SK-N-SH (cell line): ENCODE results near the gene HP. TPM values are rescaled to one million over a fixed set of nuclear protein-coding genes. Genes with fewer than 3 reads are reported as not detected.

Experiments
- CTCF ChIA-PET: fragments of 300-600, 350-600 bp; formaldehyde crosslinking; extraction: SDS; loops from one replicate; lab custom pipeline; 2021; lab: Yijun Ruan, JAX
- POLR2A ChIA-PET: fragments of 350-600 bp; sonication (Branson Sonifier 250); formaldehyde crosslinking; extraction: SDS; loops from one replicate; lab custom pipeline; 2020; ENCODE audit warnings: antibody characterized with exemption, inconsistent platforms; lab: Yijun Ruan, JAX
- DNase-seq: peaks from one replicate; pipeline ENCODE4 v3.0.0; 2012
- H2AFZ ChIP-seq: fragments of 200-600 bp; sonication (generic); 2 replicates; pipeline ENCODE4 v1.8.1; 2016; ENCODE audit warnings: antibody characterized with exemption, mild to moderate bottlenecking, low read depth
- H3F3A ChIP-seq: fragments of 200-600 bp; sonication (generic); replicated peaks from 2 replicates; pipeline ENCODE3; 2016; ENCODE audit warnings: antibody characterized with exemption, mild to moderate bottlenecking; ENCODE audit not compliant: insufficient read depth
- H3K27ac ChIP-seq, 2 experiments: fragments of 200-500 bp in 1 of 2; fragments of 200-600 bp in 1 of 2; sonication (Bioruptor generic) in 1 of 2; sonication (generic), shearing (Covaris generic) in 1 of 2; 2 replicates each; pipeline versions ENCODE4 v1.5.1 to v1.6.1; 2014 to 2016; ENCODE audit warnings: low read depth in 2 of 2, inconsistent platforms in 1 of 2, low read length in 1 of 2, mild to moderate bottlenecking in 1 of 2, mixed read lengths in 1 of 2
- H3K27me3 ChIP-seq: fragments of 200-600 bp; sonication (generic), shearing (Covaris generic); 2 replicates; pipeline ENCODE4 v1.6.1; 2016; ENCODE audit warnings: mixed run types; ENCODE audit not compliant: insufficient read depth
- H3K36me3 ChIP-seq, 2 experiments: fragments of 200-500 bp in 1 of 2; fragments of 200-600 bp in 1 of 2; sonication (Bioruptor generic) in 1 of 2; sonication (generic) in 1 of 2; replicated peaks in 1 of 2; 2 replicates each; pipeline versions ENCODE3 to v1.5.1; 2014 to 2016; ENCODE audit warnings: low read length in 1 of 2, mild to moderate bottlenecking in 1 of 2; ENCODE audit not compliant: insufficient read depth in 2 of 2, control insufficient read depth in 1 of 2
- H3K4me1 ChIP-seq, 2 experiments: fragments of 200-500 bp in 1 of 2; fragments of 200-600 bp in 1 of 2; sonication (Bioruptor generic) in 1 of 2; sonication (generic), shearing (Covaris generic) in 1 of 2; 2 replicates each; pipeline versions ENCODE4 v1.5.1 to v1.6.1; 2014 to 2016; ENCODE audit warnings: low read depth in 1 of 2, low read length in 1 of 2, mixed run types in 1 of 2; ENCODE audit not compliant: insufficient read depth in 2 of 2, control insufficient read depth in 1 of 2
- H3K4me2 ChIP-seq: fragments of 200-600 bp; sonication (generic), shearing (Covaris generic); 2 replicates; pipeline ENCODE4 v1.6.1; 2017; ENCODE audit warnings: mixed run types
- H3K4me3 ChIP-seq, 2 experiments: fragments of 200-500 bp in 1 of 2; fragments of 200-600 bp in 1 of 2; sonication (Bioruptor generic) in 1 of 2; sonication (generic), shearing (Covaris generic) in 1 of 2; 2 replicates each; pipeline versions ENCODE4 v1.5.1 to v1.8.1; 2014 to 2016; ENCODE audit warnings: low read depth in 2 of 2, inconsistent platforms in 1 of 2, low read length in 1 of 2, mild to moderate bottlenecking in 1 of 2, mixed read lengths in 1 of 2, moderate library complexity in 1 of 2
- H3K79me2 ChIP-seq: fragments of 200-600 bp; sonication (generic); 2 replicates; pipeline ENCODE4 v1.8.1; 2017; ENCODE audit warnings: mild to moderate bottlenecking; ENCODE audit not compliant: insufficient read depth
- H3K9ac ChIP-seq: fragments of 200-600 bp; sonication (generic); 2 replicates; pipeline ENCODE4 v1.6.1; 2017; ENCODE audit warnings: mixed run types
- H3K9me2 ChIP-seq: fragments of 200-600 bp; sonication (generic); 2 replicates; pipeline ENCODE4 v1.6.1; 2017; ENCODE audit warnings: mixed run types
- H3K9me3 ChIP-seq: fragments of 200-600 bp; sonication (generic); 2 replicates; pipeline ENCODE4 v1.6.1; 2017; ENCODE audit warnings: mixed run types, mild to moderate bottlenecking, moderate library complexity
- H4K20me1 ChIP-seq: fragments of 200-600 bp; sonication (generic); 2 replicates; pipeline ENCODE4 v1.6.1; 2017; ENCODE audit warnings: mild to moderate bottlenecking, mixed run types; ENCODE audit not compliant: insufficient read depth
- CHD2 ChIP-seq: fragments of 150-350 bp; IDR thresholded peaks from 2 replicates; pipeline ENCODE4 v1.6.1; 2018; ENCODE audit warnings: low read length; ENCODE audit not compliant: partially characterized antibody
- ELF1 ChIP-seq: IDR thresholded peaks from 2 replicates; pipeline ENCODE4 v1.4.0; 2012
- EP300 ChIP-seq, 2 experiments: IDR thresholded peaks; 2 replicates each; pipeline versions ENCODE4 v1.4.0 to v1.6.1; 2012; ENCODE audit warnings: borderline replicate concordance in 1 of 2, low read depth in 1 of 2, low read length in 1 of 2
- FOXM1 ChIP-seq: IDR thresholded peaks from 2 replicates; pipeline ENCODE4 v1.4.0; 2012; ENCODE audit warnings: low read depth, mild to moderate bottlenecking
- GABPA ChIP-seq: IDR thresholded peaks from 2 replicates; pipeline ENCODE4 v1.4.0; 2012; ENCODE audit warnings: low read depth, mild to moderate bottlenecking
- JUND ChIP-seq: IDR thresholded peaks from 2 replicates; pipeline ENCODE4 v1.4.0; 2012
- MXI1 ChIP-seq: IDR thresholded peaks from 2 replicates; pipeline ENCODE4 v1.6.1; 2012; ENCODE audit warnings: mild to moderate bottlenecking, low read depth, low read length, improper control_type of control experiment
- NFIC ChIP-seq: IDR thresholded peaks from 2 replicates; pipeline ENCODE4 v1.4.0; 2012; ENCODE audit warnings: borderline replicate concordance
- POLR2AphosphoS5 ChIP-seq: IDR thresholded peaks from 2 replicates; pipeline ENCODE4 v1.6.1; 2012; ENCODE audit warnings: low read depth, low read length
- RAD21 ChIP-seq: IDR thresholded peaks from 2 replicates; pipeline ENCODE4 v1.6.1; 2012; ENCODE audit warnings: mild to moderate bottlenecking, low read length
- SMC3 ChIP-seq: IDR thresholded peaks from 2 replicates; pipeline ENCODE4 v1.6.1; 2012; ENCODE audit warnings: low read depth, low read length, improper control_type of control experiment
- TCF12 ChIP-seq: IDR thresholded peaks from 2 replicates; pipeline ENCODE4 v1.4.0; 2012
- TEAD4 ChIP-seq: IDR thresholded peaks from 2 replicates; pipeline ENCODE4 v1.4.0; 2012; ENCODE audit warnings: mild to moderate bottlenecking, borderline replicate concordance; ENCODE audit not compliant: insufficient read depth
- WGBS: methylation state at CpG from one replicate; pipeline ENCODE4 v1.1.6; 2017; ENCODE audit warnings: low lambda C conversion rate; 5-methylcytosine and 5-hydroxymethylcytosine counted together
- polyA plus RNA-seq, 3 experiments: library from polyadenylated mRNA; depleted of rRNA; stranded (reverse); fragments of >200 nt; gene quantifications; 2 replicates each; pipeline ENCODE4 v1.2.3, GENCODE V29; 2012
- TF ChIP-seq, protein P1 (sequence below): IDR thresholded peaks from 2 replicates; pipeline ENCODE4; 2012
- TF ChIP-seq, protein P2 (sequence below): IDR thresholded peaks from 2 replicates; pipeline ENCODE4 v1.6.1; 2012; ENCODE audit warnings: mild to moderate bottlenecking, low read depth, low read length, moderate library complexity
- TF ChIP-seq, protein P3 (sequence below): fragments of 150-350 bp; IDR thresholded peaks from 2 replicates; pipeline ENCODE4 v1.6.1; 2016; ENCODE audit warnings: mild to moderate bottlenecking, low read depth, low read length
- TF ChIP-seq, protein P4 (sequence below): IDR thresholded peaks from 2 replicates; pipeline ENCODE4 v1.4.0; 2012; ENCODE audit warnings: low read depth, borderline replicate concordance

Gene HP
- polyA plus RNA-seq, 1 of the 3 experiments (the other 2 are of a cell fraction), result not detected

DNA sequence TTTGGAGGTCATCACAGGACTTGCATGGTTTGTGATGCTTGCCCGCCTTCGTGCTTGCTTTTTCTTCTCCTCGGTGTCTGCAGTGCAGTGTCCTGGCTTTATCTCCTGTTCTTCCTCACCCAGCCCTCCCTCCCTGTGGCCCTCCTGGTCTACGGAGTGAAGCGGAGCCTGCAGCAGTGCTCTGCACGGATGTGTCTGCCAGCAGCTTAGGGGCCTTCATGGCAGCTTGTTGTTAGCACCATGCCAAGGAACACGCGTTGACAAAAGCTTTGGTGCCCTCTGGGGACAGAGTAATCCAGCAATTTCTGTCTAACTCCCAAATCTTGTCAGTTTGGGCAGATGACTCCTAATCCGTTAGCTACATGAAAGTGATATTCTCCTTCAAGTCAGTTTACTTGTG, 35.8 kb upstream of the HP start:
- Histone ChIP-seq H3K9ac (no peak overlapping the region), H3K9me3 (no peaks in the 10 kb centered on the region), H3K27ac (no peak overlapping the region), H3K9me2 (no peaks in the 10 kb centered on the region), H3K4me1 (no peaks in the 10 kb centered on the region; a peak in 1 of 4 replicates), H3F3A (no peaks in the 10 kb centered on the region), H3K36me3 (peaks cover 3 to 41% of the 10 kb centered on the region in 2 experiments), H4K20me1 (no peaks in the 10 kb centered on the region), H3K4me2 (no peak overlapping the region), H3K79me2 (no peaks in the 10 kb centered on the region), H3K27me3 (no peaks in the 10 kb centered on the region), H2AFZ (no peak overlapping the region), H3K4me3 (no peak overlapping the region)
- WGBS, result 95% methylated on average over 9 of the region's 9 CpGs
- TF ChIP-seq RAD21 (no peak), POLR2AphosphoS5 (no peak), JUND (no peak), TCF12 (no peak), NFIC (no peak), FOXM1 (no peak), EP300 (IDR thresholded peaks at IDR 0.05; ENCODE audit: borderline replicate concordance in 1 of 2, low read depth in 1 of 2, low read length in 1 of 2) (no peak), CHD2 (no peak), GABPA (no peak), TEAD4 (no peak), MXI1 (no peak), SMC3 (no peak), ELF1 (no peak)
- TF ChIP-seq, protein P1, sequence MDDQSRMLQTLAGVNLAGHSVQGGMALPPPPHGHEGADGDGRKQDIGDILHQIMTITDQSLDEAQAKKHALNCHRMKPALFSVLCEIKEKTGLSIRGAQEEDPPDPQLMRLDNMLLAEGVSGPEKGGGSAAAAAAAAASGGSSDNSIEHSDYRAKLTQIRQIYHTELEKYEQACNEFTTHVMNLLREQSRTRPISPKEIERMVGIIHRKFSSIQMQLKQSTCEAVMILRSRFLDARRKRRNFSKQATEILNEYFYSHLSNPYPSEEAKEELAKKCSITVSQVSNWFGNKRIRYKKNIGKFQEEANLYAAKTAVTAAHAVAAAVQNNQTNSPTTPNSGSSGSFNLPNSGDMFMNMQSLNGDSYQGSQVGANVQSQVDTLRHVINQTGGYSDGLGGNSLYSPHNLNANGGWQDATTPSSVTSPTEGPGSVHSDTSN, result no peak
- TF ChIP-seq, protein P2, sequence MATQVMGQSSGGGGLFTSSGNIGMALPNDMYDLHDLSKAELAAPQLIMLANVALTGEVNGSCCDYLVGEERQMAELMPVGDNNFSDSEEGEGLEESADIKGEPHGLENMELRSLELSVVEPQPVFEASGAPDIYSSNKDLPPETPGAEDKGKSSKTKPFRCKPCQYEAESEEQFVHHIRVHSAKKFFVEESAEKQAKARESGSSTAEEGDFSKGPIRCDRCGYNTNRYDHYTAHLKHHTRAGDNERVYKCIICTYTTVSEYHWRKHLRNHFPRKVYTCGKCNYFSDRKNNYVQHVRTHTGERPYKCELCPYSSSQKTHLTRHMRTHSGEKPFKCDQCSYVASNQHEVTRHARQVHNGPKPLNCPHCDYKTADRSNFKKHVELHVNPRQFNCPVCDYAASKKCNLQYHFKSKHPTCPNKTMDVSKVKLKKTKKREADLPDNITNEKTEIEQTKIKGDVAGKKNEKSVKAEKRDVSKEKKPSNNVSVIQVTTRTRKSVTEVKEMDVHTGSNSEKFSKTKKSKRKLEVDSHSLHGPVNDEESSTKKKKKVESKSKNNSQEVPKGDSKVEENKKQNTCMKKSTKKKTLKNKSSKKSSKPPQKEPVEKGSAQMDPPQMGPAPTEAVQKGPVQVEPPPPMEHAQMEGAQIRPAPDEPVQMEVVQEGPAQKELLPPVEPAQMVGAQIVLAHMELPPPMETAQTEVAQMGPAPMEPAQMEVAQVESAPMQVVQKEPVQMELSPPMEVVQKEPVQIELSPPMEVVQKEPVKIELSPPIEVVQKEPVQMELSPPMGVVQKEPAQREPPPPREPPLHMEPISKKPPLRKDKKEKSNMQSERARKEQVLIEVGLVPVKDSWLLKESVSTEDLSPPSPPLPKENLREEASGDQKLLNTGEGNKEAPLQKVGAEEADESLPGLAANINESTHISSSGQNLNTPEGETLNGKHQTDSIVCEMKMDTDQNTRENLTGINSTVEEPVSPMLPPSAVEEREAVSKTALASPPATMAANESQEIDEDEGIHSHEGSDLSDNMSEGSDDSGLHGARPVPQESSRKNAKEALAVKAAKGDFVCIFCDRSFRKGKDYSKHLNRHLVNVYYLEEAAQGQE, result no peak
- TF ChIP-seq, protein P3, sequence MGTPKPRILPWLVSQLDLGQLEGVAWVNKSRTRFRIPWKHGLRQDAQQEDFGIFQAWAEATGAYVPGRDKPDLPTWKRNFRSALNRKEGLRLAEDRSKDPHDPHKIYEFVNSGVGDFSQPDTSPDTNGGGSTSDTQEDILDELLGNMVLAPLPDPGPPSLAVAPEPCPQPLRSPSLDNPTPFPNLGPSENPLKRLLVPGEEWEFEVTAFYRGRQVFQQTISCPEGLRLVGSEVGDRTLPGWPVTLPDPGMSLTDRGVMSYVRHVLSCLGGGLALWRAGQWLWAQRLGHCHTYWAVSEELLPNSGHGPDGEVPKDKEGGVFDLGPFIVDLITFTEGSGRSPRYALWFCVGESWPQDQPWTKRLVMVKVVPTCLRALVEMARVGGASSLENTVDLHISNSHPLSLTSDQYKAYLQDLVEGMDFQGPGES, result no peak
- TF ChIP-seq, protein P4, sequence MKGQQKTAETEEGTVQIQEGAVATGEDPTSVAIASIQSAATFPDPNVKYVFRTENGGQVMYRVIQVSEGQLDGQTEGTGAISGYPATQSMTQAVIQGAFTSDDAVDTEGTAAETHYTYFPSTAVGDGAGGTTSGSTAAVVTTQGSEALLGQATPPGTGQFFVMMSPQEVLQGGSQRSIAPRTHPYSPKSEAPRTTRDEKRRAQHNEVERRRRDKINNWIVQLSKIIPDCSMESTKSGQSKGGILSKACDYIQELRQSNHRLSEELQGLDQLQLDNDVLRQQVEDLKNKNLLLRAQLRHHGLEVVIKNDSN, result no peak
- POLR2A ChIA-PET, result no interaction called here
- CTCF ChIA-PET, result no interaction called here
- no peak for DNase-seq
